WTC11 (cell line): ENCODE results near the gene KLHL28. TPM values are rescaled to one million over a fixed set of nuclear protein-coding genes. Genes with fewer than 3 reads are reported as not detected.

Experiments
- ATAC-seq: fragments of 200-7000 bp; cut with Tn5 transposase; 2 replicates; pipeline ENCODE4 v1.10.0; 2021; ENCODE audit warnings: mild to moderate bottlenecking, moderate library complexity
- CTCF ChIA-PET: fragments of 300-600 bp; sonication (Branson Sonifier 250); formaldehyde crosslinking; loops from one replicate; lab custom pipeline; 2021; ENCODE audit warnings: antibody characterized with exemption; lab: Charles Lee
- POLR2A ChIA-PET: fragments of 350-600 bp; sonication (Branson Sonifier 250); formaldehyde crosslinking; loops from one replicate; lab custom pipeline; 2021; ENCODE audit warnings: antibody characterized with exemption; lab: Charles Lee
- DNase-seq: peaks from one replicate; pipeline ENCODE4 v3.0.0; 2021; ENCODE audit warnings: low spot score
- H3K27ac Mint-ChIP-seq: 2 replicates; pipeline ENCODE4 v1.8.0; 2021; ENCODE audit warnings: mixed read lengths
- H3K27me3 Mint-ChIP-seq: 2 replicates; pipeline ENCODE4 v1.8.0; 2021; ENCODE audit warnings: low read depth, mild to moderate bottlenecking, moderate library complexity, mixed read lengths
- H3K36me3 Mint-ChIP-seq: 2 replicates; pipeline ENCODE4 v1.8.0; 2021; ENCODE audit warnings: mixed read lengths
- H3K4me1 Mint-ChIP-seq: 2 replicates; pipeline ENCODE4 v1.8.0; 2022; ENCODE audit warnings: mixed read lengths
- H3K4me3 Mint-ChIP-seq: 2 replicates; pipeline ENCODE4 v1.8.0; 2021; ENCODE audit warnings: mild to moderate bottlenecking, moderate library complexity, mixed read lengths
- H3K9me3 Mint-ChIP-seq: 2 replicates; pipeline ENCODE4 v1.8.0; 2021; ENCODE audit warnings: mixed read lengths
- ETV6 ChIP-seq: sonication (generic); formaldehyde crosslinking; IDR thresholded peaks from 2 replicates; pipeline ENCODE4 v1.8.1; 2022; ENCODE audit warnings: mild to moderate bottlenecking, missing genetic modification reagents
- FOXJ3 ChIP-seq: sonication (generic); formaldehyde crosslinking; IDR thresholded peaks from 2 replicates; pipeline ENCODE4 v1.9.0; 2021; ENCODE audit warnings: missing genetic modification reagents, mild to moderate bottlenecking, borderline replicate concordance
- FOXK1 ChIP-seq: sonication (generic); formaldehyde crosslinking; IDR thresholded peaks from 2 replicates; pipeline ENCODE4 v1.8.0; 2022; ENCODE audit warnings: mild to moderate bottlenecking, moderate library complexity, missing genetic modification reagents
- GABPB1 ChIP-seq: sonication (generic); formaldehyde crosslinking; IDR thresholded peaks from 2 replicates; pipeline ENCODE4 v1.8.1; 2023; ENCODE audit warnings: mild to moderate bottlenecking, missing genetic modification reagents
- GRHL2 ChIP-seq: fragments of 250-450 bp; sonication (Bioruptor Pico); IDR thresholded peaks from 2 replicates; pipeline ENCODE4 v1.8.0; 2022; ENCODE audit warnings: mild to moderate bottlenecking, moderate library complexity; ENCODE audit not compliant: insufficient replicate concordance, severe bottlenecking
- HMGA2 ChIP-seq: fragments of 250-450 bp; sonication (Bioruptor Pico); IDR thresholded peaks from 2 replicates; pipeline ENCODE4 v1.4.0; 2021; ENCODE audit warnings: mild to moderate bottlenecking, moderate library complexity
- SOX15 ChIP-seq: fragments of 250-450 bp; sonication (Bioruptor Pico); IDR thresholded peaks from 2 replicates; pipeline ENCODE4 v1.9.0; 2021; ENCODE audit warnings: mild to moderate bottlenecking
- ZBTB21 ChIP-seq: sonication (generic); formaldehyde crosslinking; IDR thresholded peaks from 2 replicates; pipeline ENCODE4 v1.8.1; 2023; ENCODE audit warnings: mild to moderate bottlenecking, missing genetic modification reagents, borderline replicate concordance
- ZNF138 ChIP-seq: sonication (generic); formaldehyde crosslinking; conservative IDR thresholded peaks from 2 replicates; pipeline ENCODE4 v1.8.1; 2022; ENCODE audit warnings: mild to moderate bottlenecking, moderate library complexity, missing genetic modification reagents
- ZNF317 ChIP-seq: sonication (generic); formaldehyde crosslinking; IDR thresholded peaks from 2 replicates; pipeline ENCODE4 v1.8.1; 2023; ENCODE audit warnings: low read depth, mild to moderate bottlenecking, moderate library complexity, missing genetic modification reagents, borderline replicate concordance
- ZNF416 ChIP-seq: fragments of 250-450 bp; sonication (Bioruptor Pico); IDR thresholded peaks from 2 replicates; pipeline ENCODE4 v1.9.0; 2021; ENCODE audit warnings: mild to moderate bottlenecking, inconsistent platforms
- total RNA-seq: library from RNA; stranded (reverse); gene quantifications from 3 replicates; pipeline ENCODE4 v1.2.3, GENCODE V29; 2021
- TF ChIP-seq, protein P1 (sequence below): sonication (generic); formaldehyde crosslinking; IDR thresholded peaks from 2 replicates; pipeline ENCODE4 v1.8.1; 2023; ENCODE audit warnings: mild to moderate bottlenecking, missing genetic modification reagents, moderate library complexity
- TF ChIP-seq, protein P2 (sequence below): sonication (generic); formaldehyde crosslinking; IDR thresholded peaks from 2 replicates; pipeline ENCODE4 v1.8.0; 2023; ENCODE audit warnings: missing genetic modification reagents, mild to moderate bottlenecking, borderline replicate concordance
- TF ChIP-seq, protein P3 (sequence below): fragments of 250-450 bp; sonication (Bioruptor Pico); IDR thresholded peaks from 2 replicates; pipeline ENCODE4 v1.9.0; 2021; ENCODE audit warnings: mild to moderate bottlenecking
- TF ChIP-seq, protein P4 (sequence below): fragments of 250-450 bp; sonication (Bioruptor Pico); IDR thresholded peaks from 2 replicates; pipeline ENCODE4 v1.9.0; 2021; ENCODE audit warnings: mild to moderate bottlenecking
- TF ChIP-seq, protein P5 (sequence below): sonication (generic); formaldehyde crosslinking; IDR thresholded peaks from 2 replicates; pipeline ENCODE4 v1.8.1; 2022; ENCODE audit warnings: low read depth, missing genetic modification reagents, borderline replicate concordance
- TF ChIP-seq, protein P6 (sequence below): sonication (generic); formaldehyde crosslinking; IDR thresholded peaks from 2 replicates; pipeline ENCODE4 v1.8.1; 2023; ENCODE audit warnings: mild to moderate bottlenecking, missing genetic modification reagents
- TF ChIP-seq, protein P7 (sequence below): sonication (generic); formaldehyde crosslinking; IDR thresholded peaks from 2 replicates; pipeline ENCODE4 v1.8.1; 2022; ENCODE audit warnings: missing genetic modification reagents, borderline replicate concordance

Gene KLHL28
- total RNA-seq, 1 experiment from 2014 or later = 9.8 TPM

DNA sequence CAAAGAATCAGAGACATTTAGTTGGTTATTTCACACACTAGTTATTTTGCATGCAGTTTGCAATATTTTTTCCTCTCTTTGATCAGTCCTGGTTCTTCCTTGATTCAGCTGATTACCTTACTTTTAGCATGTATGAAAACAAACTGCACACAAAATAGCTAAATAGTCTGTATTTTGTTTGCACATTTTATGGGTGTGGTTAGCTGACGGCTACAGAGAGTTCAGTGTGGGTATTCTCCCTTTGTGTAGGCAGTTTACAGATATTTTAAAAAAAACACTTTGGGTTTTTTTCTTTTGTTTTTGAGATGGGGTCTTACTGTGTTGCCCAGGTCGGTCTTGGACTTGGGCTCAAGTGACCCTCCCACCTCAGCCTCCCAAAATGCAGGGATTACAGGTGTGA, 28.8 kb upstream of the KLHL28 start:
- H3K27ac Mint-ChIP-seq = no peak overlapping the region
- no peaks in the 10 kb centered on the region for H3K27me3 Mint-ChIP-seq
- CTCF ChIA-PET = no interaction called here
- no peaks in the 10 kb centered on the region for H3K9me3 Mint-ChIP-seq
- H3K4me3 Mint-ChIP-seq = no peak overlapping the region
- no peak for TF ChIP-seq ZBTB21 (CRISPR knock-in tag)
- TF ChIP-seq, protein P1, sequence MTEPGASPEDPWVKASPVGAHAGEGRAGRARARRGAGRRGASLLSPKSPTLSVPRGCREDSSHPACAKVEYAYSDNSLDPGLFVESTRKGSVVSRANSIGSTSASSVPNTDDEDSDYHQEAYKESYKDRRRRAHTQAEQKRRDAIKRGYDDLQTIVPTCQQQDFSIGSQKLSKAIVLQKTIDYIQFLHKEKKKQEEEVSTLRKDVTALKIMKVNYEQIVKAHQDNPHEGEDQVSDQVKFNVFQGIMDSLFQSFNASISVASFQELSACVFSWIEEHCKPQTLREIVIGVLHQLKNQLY (CRISPR knock-in tag) = no peak
- TF ChIP-seq, protein P2, sequence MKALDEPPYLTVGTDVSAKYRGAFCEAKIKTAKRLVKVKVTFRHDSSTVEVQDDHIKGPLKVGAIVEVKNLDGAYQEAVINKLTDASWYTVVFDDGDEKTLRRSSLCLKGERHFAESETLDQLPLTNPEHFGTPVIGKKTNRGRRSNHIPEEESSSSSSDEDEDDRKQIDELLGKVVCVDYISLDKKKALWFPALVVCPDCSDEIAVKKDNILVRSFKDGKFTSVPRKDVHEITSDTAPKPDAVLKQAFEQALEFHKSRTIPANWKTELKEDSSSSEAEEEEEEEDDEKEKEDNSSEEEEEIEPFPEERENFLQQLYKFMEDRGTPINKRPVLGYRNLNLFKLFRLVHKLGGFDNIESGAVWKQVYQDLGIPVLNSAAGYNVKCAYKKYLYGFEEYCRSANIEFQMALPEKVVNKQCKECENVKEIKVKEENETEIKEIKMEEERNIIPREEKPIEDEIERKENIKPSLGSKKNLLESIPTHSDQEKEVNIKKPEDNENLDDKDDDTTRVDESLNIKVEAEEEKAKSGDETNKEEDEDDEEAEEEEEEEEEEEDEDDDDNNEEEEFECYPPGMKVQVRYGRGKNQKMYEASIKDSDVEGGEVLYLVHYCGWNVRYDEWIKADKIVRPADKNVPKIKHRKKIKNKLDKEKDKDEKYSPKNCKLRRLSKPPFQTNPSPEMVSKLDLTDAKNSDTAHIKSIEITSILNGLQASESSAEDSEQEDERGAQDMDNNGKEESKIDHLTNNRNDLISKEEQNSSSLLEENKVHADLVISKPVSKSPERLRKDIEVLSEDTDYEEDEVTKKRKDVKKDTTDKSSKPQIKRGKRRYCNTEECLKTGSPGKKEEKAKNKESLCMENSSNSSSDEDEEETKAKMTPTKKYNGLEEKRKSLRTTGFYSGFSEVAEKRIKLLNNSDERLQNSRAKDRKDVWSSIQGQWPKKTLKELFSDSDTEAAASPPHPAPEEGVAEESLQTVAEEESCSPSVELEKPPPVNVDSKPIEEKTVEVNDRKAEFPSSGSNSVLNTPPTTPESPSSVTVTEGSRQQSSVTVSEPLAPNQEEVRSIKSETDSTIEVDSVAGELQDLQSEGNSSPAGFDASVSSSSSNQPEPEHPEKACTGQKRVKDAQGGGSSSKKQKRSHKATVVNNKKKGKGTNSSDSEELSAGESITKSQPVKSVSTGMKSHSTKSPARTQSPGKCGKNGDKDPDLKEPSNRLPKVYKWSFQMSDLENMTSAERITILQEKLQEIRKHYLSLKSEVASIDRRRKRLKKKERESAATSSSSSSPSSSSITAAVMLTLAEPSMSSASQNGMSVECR (CRISPR knock-in tag) = no peak
- TF ChIP-seq FOXJ3 (CRISPR knock-in tag) = no peak
- TF ChIP-seq ZNF138 (CRISPR knock-in tag) = no peak
- TF ChIP-seq ZNF416 (CRISPR knock-in tag) = no peak
- TF ChIP-seq, protein P3, sequence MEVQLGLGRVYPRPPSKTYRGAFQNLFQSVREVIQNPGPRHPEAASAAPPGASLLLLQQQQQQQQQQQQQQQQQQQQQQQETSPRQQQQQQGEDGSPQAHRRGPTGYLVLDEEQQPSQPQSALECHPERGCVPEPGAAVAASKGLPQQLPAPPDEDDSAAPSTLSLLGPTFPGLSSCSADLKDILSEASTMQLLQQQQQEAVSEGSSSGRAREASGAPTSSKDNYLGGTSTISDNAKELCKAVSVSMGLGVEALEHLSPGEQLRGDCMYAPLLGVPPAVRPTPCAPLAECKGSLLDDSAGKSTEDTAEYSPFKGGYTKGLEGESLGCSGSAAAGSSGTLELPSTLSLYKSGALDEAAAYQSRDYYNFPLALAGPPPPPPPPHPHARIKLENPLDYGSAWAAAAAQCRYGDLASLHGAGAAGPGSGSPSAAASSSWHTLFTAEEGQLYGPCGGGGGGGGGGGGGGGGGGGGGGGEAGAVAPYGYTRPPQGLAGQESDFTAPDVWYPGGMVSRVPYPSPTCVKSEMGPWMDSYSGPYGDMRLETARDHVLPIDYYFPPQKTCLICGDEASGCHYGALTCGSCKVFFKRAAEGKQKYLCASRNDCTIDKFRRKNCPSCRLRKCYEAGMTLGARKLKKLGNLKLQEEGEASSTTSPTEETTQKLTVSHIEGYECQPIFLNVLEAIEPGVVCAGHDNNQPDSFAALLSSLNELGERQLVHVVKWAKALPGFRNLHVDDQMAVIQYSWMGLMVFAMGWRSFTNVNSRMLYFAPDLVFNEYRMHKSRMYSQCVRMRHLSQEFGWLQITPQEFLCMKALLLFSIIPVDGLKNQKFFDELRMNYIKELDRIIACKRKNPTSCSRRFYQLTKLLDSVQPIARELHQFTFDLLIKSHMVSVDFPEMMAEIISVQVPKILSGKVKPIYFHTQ (CRISPR knock-in tag) = no peak
- TF ChIP-seq HMGA2 (CRISPR knock-in tag) = no peak
- TF ChIP-seq ZNF317 = no peak
- TF ChIP-seq, protein P4, sequence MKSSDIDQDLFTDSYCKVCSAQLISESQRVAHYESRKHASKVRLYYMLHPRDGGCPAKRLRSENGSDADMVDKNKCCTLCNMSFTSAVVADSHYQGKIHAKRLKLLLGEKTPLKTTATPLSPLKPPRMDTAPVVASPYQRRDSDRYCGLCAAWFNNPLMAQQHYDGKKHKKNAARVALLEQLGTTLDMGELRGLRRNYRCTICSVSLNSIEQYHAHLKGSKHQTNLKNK (CRISPR knock-in tag) = no peak
- TF ChIP-seq GRHL2 (CRISPR knock-in tag) = no peak
- TF ChIP-seq, protein P5, sequence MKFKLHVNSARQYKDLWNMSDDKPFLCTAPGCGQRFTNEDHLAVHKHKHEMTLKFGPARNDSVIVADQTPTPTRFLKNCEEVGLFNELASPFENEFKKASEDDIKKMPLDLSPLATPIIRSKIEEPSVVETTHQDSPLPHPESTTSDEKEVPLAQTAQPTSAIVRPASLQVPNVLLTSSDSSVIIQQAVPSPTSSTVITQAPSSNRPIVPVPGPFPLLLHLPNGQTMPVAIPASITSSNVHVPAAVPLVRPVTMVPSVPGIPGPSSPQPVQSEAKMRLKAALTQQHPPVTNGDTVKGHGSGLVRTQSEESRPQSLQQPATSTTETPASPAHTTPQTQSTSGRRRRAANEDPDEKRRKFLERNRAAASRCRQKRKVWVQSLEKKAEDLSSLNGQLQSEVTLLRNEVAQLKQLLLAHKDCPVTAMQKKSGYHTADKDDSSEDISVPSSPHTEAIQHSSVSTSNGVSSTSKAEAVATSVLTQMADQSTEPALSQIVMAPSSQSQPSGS (CRISPR knock-in tag) = no peak
- TF ChIP-seq, all 79 proteins: peak for 0
- DNase-seq (no peak), ATAC-seq (no peak)
- no peaks in the 10 kb centered on the region for H3K4me1 Mint-ChIP-seq
- POLR2A ChIA-PET = interaction anchor here (1.0 kb wide), 1 partner anchor 18 kb away, joined by 4 read pairs; no protein-coding TSS in a partner anchor
- no peaks in the 10 kb centered on the region for H3K36me3 Mint-ChIP-seq

DNA sequence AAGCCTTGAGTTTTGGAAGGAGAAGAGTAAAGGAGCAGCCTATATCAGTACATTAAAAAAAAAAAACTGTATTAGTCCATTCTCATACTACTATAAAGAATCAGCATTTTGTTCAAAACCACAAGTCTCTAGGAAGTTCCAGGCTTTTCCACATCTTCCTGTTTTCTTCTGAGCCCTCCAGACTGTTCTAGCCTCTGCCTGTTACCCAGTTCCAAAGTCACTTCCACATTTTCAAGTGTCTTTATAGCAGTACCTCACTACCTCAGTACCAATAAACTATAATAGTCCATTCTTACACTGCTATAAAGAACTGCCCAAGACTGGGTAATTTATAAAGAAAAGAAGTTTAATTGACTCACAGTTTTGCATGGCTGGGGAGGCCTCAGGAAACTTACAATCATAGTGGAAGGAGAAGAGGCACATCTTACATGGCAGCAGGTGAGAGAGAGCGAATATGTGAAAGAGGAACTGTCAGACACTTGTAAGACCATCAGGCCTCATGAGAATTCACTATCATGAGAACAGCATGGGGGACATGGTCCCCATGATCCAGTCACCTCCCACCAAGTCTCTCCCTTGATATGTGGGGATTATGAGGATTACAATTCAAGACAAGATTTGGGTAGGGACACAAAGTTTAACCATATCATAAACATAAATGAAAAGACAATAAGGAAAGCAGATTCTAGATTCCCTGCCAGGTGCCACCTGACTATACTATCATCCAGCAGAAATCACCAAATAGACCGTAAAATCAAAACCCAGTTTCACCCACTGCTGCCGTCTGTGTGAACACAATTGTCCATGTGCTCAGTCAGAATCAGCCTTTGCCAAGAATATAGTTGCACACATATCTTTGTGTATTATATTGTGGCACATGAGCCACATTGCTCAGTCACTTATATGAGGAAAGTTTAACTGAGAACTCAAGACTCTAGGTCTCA, 28.0 kb upstream of the KLHL28 start:
- ChIA-PET POLR2A (no interaction called here), CTCF (no interaction called here)
- Mint-ChIP-seq H3K36me3 (no peaks in the 10 kb centered on the region), H3K27ac (no peak overlapping the region), H3K4me3 (no peak overlapping the region), H3K27me3 (no peaks in the 10 kb centered on the region), H3K4me1 (no peaks in the 10 kb centered on the region), H3K9me3 (no peaks in the 10 kb centered on the region)
- DNase-seq = no peak
- no peak for ATAC-seq
- no peak for TF ChIP-seq GABPB1 (CRISPR knock-in tag)
- no peak for TF ChIP-seq ETV6 (CRISPR knock-in tag)
- TF ChIP-seq SOX15 (CRISPR knock-in tag) = no peak
- TF ChIP-seq, protein P6, sequence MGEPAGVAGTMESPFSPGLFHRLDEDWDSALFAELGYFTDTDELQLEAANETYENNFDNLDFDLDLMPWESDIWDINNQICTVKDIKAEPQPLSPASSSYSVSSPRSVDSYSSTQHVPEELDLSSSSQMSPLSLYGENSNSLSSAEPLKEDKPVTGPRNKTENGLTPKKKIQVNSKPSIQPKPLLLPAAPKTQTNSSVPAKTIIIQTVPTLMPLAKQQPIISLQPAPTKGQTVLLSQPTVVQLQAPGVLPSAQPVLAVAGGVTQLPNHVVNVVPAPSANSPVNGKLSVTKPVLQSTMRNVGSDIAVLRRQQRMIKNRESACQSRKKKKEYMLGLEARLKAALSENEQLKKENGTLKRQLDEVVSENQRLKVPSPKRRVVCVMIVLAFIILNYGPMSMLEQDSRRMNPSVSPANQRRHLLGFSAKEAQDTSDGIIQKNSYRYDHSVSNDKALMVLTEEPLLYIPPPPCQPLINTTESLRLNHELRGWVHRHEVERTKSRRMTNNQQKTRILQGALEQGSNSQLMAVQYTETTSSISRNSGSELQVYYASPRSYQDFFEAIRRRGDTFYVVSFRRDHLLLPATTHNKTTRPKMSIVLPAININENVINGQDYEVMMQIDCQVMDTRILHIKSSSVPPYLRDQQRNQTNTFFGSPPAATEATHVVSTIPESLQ (CRISPR knock-in tag) = no peak
- no peak for TF ChIP-seq FOXK1 (CRISPR knock-in tag)
- TF ChIP-seq, protein P7, sequence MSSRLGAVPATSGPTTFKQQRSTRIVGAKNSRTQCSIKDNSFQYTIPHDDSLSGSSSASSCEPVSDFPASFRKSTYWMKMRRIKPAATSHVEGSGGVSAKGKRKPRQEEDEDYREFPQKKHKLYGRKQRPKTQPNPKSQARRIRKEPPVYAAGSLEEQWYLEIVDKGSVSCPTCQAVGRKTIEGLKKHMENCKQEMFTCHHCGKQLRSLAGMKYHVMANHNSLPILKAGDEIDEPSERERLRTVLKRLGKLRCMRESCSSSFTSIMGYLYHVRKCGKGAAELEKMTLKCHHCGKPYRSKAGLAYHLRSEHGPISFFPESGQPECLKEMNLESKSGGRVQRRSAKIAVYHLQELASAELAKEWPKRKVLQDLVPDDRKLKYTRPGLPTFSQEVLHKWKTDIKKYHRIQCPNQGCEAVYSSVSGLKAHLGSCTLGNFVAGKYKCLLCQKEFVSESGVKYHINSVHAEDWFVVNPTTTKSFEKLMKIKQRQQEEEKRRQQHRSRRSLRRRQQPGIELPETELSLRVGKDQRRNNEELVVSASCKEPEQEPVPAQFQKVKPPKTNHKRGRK (CRISPR knock-in tag) = no peak
- TF ChIP-seq, protein P4 (CRISPR knock-in tag) = no peak
